HG03432 (cell line): Measurements from ENCODE around the gene DZIP1.

Source experiments
- ATAC-seq: cut with Tn5 transposase; IDR thresholded peaks from one replicate; pipeline ENCODE4 v1.9.1; 2021; ENCODE audit warnings: mild to moderate bottlenecking, moderate library complexity; ENCODE audit not compliant: unreplicated experiment

DZIP1 gene

DNA sequence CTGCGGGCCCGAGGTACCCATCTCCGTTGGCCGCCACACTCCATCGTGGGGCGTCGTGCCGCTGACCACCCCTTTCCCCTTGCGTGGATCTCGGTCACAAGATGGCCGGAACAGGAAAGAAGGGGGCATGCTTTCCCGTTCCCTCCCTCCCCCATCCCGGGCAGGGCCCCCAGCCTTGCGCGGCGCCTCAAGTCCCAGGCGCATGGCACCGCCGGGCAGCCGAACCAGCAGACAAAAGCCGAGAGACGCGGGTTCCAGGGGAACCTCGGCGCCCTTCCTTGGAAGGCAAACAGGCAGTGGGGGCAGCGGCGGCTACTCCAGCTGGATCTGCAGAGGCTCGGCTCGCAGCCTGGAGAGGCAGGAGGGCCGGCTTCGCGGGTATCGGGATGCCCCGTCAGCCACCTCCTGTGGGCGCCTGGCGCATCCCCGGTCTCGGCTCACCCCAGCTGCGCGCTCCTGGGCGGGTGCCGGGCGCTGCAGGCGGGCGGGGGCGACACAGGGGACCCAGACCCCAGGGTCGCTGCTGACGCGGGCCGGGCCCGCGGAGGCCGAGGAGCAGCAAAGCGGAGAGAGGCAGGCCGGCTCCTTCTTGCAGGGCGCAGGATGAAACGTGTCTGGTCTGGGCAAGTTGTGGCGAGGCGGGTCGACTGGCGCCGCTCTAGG is 439 bp downstream of the DZIP1 start:
- peak; percentile 56 for ATAC-seq

DNA sequence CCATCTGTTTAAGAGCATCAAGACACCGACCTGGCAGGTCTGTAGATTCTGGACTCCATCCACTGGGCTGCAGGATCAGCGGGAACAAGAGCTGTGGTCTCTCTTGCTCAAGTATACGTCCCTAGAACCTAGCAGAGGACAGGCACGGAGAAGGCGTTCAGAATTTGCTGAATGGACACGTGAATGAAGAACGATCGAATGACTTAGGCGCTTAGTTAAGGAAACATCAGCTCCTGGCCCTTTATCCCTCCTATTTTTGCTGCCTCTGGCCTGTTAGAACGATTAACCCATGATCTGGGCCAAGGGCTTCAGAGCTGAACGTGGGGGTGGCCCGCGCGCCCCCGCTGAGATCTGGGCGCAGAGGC is 953 bp downstream of the DZIP1 start:
- ATAC-seq: no peak

DNA sequence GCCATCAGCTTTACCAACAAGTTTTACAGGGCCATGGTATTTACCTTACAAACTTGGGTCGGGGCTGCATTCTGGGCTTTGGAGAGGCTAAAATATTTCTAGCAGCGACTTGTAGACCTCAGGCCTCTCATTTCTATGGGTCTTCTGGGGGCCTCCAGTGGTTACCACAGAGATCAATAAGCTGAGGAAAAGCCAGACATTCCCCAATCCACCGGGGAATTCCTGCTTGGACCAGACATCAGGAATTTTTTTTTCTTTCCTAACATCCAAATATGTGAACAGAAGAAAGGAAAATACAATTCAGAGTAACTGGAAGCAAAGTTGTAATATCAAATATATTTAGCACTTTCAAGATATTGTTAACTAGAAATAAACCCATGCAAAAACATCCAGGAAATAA is 1.5 kb downstream of the DZIP1 start:
- no peak for ATAC-seq

DNA sequence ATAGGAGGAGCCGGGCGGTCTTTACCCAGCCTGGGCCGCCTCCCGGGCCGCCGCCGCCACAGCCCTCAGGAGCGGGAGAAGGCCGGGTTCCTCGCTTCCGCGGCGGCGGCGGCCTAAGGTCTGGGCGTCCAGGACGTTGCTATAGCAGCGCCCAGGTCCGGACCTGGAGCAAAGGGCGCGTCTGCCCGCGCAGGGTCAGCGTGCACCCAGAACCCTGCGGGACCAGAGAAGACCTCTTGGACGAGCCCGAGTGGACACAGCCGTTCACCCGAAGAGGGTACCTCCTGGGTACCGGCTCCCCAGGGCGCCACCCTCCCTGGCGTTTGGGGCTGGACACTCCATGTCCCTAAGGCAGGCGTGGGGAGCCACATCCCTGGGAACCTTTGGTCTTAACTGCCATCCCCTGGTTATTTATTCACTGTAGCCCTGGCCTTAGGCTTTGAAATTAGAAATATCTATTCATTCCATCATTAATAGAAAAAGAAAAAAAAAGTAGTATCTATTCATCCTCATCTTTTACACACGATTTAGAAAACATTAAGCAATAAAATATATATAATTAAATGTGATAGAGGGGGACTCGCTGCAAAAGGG is 2.4 kb downstream of the DZIP1 start:
- no peak for ATAC-seq

GRCh38 chr13:95641291-95642027 is 3.0 kb downstream of the DZIP1 start:
- no peak for ATAC-seq

DNA sequence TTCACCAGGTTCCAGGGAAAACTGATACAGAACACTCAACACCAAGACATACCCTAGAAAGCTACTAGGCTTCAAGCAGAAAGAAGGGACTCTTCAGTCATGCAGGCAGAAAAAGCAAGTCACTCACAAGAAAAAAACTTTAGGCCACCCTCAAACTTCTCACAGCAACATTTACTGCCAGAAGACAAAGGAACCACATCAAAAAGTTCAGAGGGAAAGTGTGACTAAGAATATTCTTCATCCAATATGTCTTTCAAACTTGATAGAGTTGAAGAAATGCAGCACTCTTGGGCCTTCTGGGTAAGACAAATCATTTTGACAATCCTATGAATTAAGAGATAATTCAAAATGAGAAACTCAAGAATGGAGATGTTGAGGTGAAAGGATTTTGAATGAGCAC is 7.7 kb downstream of the DZIP1 start:
- no peak for ATAC-seq

DNA sequence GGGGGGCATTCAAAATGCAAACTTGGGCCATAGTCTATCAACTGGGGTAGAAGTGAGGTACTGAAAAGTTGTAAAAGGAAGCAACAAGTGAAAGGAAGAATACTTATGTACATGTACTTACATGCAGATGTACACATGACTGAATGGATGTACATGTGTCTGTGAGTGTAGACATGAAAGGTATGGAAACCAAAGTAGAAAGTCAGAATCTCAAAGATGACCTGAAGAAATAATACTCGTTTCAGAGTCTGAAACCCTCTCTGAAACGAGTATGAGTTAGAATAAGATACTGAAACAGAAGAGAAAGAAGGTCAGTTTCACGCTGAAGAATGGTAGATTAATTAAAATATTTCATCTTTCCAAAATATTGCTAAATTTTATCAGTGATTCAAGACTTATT is 13.9 kb downstream of the DZIP1 start:
- ATAC-seq: no peak

GRCh38 chr13:95629071-95629470 is 15.4 kb downstream of the DZIP1 start:
- no peak for ATAC-seq

GRCh38 chr13:95628488-95628887 is 16.0 kb downstream of the DZIP1 start:
- ATAC-seq: no peak

DNA sequence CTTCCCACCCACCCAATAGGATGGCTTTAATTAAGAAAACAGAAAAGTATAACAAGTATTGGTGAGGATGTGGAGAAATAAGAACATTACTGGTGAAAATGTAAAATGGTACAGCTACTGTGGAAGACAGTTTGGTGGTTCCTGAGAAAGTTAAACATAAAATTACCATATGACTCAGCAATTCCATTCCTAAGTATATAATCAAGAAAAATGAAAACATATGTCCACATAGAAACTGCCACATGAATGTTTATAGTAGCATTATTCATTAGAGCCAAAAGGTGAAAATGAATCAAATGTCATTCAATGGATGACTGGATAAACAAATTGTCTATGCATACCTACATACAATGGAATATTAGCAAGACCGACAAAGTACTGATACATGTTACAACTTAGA is 16.9 kb downstream of the DZIP1 start:
- no peak for ATAC-seq

DNA sequence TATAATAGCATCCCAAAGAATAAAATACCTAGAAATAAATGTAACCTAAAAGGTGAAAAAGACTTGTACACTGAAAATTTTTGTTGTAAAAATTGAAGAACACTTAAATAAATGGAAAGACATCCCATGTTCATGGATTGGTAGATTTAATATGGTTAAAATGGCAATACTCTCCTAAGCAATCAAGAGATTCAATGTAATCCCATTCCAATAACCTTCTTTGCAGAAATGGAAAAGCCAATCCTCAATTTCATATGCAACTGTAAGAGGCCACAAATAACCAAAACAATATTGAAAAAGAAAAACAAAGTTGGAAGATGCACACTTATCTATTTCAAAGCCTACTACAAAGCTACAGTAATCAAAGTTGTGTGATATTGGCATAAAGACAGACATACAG is 17.7 kb downstream of the DZIP1 start:
- ATAC-seq: no peak

GRCh38 chr13:95624020-95624419 is 20.5 kb downstream of the DZIP1 start:
- peak; percentile 63 for ATAC-seq

GRCh38 chr13:95623141-95623540 is 21.4 kb downstream of the DZIP1 start:
- no peak for ATAC-seq

DNA sequence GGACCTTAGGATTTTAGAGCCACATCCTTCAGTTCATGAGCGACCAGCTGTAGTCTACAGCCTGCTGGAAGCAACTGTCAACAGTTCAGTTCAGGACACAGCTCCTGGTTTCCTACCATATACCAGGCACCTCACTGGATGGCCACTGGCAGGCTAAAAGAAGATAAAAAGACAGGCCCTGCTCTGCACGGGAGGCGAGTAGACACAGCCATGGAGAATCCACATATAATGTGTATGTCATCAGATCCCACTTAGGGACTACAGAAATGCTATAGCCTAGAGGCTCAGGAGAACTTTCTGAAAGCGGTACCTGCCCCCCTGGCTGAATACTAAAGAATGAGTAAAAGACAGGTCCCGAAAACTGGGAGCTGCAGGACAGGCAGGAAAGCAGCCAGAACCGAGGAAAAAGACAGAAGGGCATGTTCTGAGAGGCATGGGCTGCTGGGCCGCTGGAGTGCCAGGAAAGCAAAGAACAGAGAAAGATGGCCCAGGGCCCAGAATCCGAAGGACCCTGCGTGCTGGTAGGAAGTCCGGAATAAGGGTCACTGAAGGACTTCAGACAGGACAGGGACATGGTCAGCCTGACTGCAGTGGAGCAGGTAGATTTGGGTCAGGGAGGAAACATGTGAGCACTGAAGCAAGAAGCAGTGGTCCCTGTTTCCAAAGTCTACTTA is 23.5 kb downstream of the DZIP1 start:
- ATAC-seq: no peak

GRCh38 chr13:95620030-95620824 is 24.3 kb downstream of the DZIP1 start:
- ATAC-seq: no peak

DNA sequence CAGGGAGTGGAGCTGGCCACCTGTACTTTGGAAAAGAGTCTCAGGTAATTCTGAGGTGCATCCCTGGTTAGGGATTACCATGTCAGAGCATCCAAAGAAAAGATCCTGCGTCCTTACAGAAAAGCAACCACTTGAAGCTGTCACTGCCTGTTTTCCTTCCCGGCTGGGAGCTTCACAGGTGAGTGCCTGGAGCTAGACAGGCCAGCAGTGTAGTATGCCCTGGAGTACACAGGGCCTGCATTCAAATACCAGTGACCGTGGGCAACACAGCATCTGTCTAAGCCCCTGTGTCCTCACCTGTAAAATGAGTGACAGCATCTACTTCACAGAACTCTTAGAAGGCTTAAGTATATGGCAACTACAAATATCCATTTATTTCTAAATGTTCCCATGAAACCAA is 29.0 kb downstream of the DZIP1 start:
- ATAC-seq: no peak

- no peak for ATAC-seq
These were observed 29.8 kb downstream of the DZIP1 start for GRCh38 chr13:95614641-95615245.

- peak; percentile 79 for ATAC-seq
These were observed 35.7 kb downstream of the DZIP1 start for GRCh38 chr13:95608640-95609323.

DNA sequence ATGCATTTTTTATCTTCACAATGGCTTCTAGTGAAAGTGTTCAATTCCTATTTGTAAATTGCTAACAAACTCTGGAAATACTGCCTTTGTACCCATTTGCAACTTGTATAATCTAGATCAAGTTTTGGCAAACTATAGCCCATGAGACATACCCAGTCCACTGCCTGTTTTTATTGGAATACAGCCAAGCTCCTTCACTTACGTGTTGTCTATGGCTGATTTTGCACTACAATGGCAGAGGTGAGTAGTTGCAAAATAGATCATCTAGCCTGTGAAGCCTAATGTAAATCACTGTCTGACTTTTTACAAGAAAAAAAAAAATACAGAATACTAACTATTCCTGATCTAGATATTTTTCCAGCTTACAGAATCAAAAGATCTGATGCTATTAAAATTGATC is 37.1 kb downstream of the DZIP1 start:
- ATAC-seq: no peak
